NCI-H510A (cell line): Measurements from ENCODE around the gene AQP7.
A peak's percentile ranks its signal among the peaks of the same experiment; 100 is the strongest.
"Not testable (repeated sequence)": the region's sequence is repeated elsewhere in the genome, so short reads cannot be mapped to it uniquely, and the experiment has no call there.

Experiments used
- DNase-seq: peaks from one replicate; lab custom pipeline; 2025; lab: John Stamatoyannopoulos, UW

The AQP7 gene

DNA sequence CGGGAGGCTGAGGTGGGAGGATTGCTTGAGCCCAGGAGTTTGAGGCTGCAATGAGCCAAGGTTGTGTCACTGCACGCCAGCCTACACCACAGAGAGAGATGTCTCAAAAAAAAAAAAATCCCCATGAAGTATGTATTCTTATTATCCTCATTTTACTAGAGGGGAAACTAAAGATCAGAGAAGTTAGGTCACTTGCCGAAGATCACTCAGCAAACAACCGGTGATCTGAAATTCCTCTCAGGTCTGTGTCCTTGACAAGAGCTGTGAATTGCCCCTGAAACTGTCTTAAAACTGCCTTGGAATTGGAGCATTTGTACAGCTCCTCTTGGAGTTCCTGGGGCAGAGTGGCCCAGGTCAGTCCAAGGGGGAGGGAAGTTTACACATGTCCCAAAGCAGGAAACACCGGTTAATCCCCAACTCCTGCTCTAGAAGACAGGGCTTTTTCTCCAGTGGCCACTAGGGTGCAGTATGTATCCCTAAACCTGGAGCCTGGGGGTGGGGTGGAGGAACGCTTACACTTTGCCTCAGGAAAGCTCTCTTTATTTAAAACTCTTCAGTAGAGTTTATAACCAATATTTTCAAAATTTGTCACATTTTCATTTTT lies 27.6 kb downstream of the AQP7 start:
- DNase-seq = peak; percentile 24

DNA sequence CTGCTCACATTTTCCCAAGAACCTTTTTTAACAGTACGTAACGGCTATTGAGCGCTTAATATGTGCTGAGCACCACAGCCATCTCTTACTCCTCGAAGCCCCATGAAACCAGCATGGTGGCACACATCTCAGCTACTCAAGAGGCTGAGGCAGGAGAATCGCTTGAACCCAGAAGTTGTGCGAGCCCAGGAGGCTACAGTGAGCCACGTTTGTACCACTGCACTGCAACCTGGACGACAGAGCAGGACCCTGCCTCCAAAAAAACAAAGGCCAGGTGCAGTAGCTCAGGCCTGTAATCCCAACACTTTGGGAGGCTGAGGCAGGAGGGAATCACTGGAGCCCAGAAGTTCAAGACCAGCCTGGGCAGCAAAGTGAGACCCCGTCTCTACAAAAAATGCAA lies 28.2 kb downstream of the AQP7 start:
- no peak for DNase-seq

DNA sequence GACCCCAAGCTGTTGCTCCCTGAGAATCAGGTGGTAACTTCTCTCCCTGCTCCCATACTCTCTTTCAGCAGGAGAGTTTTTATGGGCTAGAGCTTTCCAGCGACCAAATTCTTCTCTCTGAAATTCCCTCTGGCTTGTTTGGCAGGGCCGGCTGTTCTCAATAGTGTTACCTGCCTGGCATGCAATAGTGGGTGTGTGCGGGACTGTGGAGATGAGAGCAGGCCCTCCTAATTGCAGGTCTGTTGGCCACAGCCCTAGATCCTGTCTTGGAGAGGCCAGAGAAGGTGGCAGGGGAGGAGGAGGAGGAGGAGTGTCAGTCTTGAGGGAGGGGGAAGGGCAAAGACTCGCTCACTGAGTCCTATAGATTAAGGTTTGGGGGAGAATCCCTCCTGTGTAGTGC lies 29.5 kb downstream of the AQP7 start:
- no peak for DNase-seq

DNA sequence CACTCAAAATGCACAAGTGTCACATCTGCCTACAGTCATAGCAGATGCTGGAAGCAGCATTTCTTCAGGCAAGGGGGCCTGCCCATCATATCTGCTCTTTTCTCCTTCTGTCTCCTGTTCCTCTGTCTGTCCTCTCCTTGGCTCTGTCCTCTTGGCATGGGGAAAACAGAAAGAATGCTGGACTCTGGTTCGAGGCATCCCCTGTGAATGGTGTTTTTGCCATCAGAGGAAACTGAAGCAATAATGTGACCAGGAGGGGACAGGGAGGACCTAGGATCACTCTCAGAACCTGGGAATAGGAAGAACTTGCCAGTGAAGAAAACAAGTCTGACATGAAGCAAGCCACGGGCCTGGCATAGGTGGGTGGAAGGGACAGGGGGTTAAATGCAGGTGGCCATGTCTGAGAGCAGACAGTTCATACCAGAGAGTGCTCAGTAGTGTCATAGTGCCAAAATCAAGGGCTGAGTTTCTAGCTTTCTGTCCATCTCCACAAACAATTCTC lies 35.3 kb downstream of the AQP7 start:
- DNase-seq = no peak

DNA sequence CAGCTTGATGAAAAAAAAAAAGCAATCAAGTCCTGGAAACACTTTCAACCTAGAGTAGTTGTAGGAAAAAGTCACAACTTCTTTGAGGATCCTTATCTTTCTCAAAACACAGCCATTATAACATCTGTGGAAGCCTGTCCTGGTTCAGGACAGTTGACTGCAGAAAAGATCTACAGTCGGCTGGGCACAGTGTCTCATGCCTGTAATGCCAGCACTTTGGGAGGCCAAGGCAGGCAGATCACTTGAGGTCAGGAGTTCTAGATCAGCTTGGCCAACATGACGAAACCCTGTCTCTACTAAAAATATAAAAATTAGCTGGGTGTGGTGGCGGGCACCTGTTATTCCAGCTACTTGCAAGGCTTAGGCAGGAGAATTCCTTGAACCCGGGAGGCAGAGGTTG lies 37.6 kb downstream of the AQP7 start:
- DNase-seq = not testable (repeated sequence)

DNA sequence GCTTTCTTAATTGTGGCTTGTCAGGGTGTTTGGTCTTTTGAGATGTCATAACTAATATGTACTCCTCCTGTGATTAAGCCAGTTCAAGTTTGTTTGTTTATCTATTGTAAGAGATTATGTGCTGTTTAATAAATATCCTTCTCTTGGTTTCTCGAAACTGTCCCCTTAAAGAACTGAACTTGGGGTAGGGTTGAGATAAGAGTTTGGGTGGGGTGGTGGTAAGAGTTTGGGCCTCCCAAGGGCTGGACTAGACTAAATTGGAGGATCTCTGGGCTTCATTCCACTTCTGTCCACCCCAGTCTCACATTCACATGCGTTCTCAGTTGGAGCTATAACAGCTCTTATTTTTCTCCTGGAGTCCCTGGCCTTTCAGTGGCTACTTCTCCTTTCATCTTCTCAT lies 38.2 kb downstream of the AQP7 start:
- no peak for DNase-seq

DNA sequence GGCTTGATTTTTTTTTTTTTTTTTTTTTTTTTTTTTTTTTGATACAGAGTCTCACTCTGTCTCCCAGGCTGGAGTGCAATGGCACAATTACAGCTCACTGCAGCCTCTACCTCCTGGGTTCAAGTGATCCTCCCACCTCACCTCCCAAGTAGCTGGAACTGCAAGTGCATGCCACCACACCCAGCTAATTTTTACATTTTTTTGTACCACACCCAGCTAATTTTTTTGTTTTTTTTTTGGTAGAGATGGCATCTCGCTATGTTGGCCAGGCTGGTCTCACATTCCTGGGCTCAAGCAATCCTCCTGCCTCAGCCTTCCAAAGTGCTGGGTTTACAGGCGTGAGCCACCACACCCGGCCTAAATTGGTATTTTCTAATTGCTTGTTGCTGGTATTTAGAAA lies 43.7 kb downstream of the AQP7 start:
- not testable (repeated sequence) for DNase-seq

DNA sequence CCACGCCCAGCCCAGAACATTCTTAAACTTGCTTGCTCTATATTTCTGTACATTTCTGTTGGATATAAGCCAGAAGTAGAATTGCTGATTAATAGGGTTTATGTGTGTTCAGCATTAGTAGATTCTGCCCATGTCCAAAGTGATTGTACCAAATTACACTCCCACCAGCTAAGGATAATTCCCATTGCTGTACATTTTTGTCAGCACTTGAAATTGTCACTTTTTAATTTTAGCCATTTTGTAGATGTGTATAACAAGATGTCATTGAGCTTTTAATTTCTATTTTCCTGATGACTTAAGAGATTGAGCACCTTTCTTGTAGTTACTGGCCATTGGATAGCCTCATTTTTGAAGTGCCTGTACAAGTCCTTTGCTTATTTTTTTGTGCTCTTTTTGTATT lies 46.4 kb downstream of the AQP7 start:
- no peak for DNase-seq

DNA sequence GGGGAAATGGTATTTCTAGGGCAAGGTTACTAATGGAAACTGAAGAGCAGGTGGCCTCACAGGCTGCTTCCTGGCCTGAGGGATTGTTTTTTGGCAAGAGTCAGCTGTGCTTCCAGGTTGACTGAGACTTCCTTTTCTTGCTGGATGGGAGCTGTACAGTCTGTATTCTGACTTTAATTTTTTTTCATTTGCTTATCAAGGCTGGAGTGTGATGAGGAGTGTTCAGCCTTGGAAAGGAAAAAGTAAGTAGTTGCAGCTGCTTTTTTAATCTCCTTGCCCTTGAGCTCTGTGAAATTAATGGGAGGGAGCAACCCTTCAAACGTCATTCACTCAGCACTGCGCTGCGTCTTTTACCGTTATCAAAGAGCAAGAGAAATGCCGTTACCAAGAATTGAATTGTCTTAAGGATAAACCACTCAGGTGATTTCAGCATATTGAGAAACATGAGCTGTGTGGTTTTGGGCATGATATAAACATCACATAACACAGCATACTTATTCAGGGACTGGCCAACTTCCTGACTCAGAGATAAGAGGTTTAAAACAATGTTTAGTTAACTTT lies 47.6 kb downstream of the AQP7 start:
- no peak for DNase-seq

DNA sequence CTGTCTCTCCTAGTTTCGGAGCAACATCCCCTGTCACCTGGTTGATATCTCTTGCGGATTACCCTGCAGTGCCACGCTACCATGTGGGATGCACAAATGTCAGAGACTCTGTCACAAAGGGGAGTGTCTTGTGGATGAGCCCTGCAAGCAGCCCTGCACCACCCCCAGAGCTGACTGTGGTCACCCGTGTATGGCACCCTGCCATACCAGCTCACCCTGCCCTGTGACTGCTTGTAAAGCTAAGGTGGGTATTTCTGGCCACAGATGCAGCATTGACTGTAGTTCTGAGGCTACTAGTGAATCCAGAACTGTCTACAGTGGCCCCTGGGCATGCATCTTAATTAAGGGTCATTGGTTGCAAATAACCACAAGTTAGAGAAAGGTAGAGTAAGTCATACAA lies 50.8 kb downstream of the AQP7 start:
- no peak for DNase-seq

DNA sequence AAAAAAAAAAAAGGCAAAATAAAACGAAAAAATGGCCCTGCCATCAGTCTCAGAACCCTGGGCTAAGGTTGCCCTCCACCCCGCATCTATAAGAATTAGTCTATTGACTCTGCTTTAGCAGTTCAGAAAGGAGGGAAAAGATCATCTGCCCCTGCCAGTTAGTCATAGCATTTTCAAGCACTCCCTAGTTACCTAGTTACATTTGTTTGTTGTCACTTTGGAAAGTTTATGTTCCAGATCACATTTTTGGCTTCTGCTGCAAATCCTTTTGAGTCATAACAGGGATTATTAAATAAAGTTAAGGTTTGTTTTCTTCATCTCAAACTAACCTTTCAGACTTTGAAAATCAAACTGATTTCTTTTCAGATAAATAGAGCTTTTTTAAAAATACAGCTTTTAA lies 52.1 kb downstream of the AQP7 start:
- DNase-seq = no peak

DNA sequence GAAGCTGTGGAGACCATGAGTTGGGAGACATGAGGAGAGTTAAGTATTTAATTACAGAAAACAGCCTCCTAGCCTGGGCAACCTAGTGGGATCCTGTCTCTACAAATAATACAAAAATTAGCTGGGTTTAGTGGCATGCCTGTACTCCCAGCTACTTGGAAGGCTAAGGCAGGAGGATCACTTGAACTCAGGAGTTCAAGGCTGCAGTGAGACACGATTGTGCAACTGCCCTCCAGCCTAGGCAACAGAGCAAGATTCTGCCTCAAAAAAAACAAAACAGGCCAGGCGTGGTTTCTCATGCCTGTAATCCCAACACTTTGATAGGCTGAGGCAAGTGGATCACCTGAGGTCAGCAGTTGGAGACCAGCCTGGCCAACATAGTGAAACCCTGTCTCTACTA lies 52.6 kb downstream of the AQP7 start:
- DNase-seq = no peak

DNA sequence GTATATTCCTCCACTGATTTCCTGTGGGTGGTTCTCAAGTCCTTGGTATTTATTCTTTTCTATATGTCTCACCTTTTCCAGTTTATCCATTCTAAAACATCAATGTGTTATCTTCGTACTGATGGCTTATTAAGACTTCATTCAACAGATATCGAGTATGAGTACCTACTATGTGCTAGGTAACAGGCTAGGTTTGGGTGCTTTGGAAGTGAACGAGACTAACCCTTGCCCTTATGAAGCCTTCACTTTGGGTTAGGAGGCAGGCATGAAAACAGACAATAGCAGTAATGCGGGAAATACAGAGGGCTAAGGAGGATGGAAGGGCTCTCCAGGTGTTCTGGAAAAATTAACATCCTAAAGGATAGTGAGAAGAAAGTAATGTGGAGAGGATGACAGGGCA lies 53.4 kb downstream of the AQP7 start:
- DNase-seq = no peak

DNA sequence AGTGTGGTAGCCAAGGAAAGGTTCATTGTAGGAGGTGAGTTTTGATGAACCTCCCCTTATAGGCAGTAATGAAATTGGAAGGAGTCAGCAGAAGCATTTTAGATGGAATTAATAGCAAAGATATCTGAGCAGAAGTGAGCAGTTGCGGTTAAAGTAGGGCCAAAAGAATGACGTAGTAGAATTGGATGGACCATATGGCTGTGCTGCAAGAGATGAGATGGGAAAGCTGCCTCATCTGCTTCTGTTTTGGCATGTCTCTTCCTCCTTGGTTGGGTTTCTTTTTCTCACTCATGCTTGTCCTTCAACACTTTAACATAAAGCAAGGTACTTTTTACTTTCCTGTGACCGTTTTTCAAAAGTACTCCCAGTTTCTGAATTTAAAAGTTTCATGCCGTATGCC lies 55.8 kb downstream of the AQP7 start:
- DNase-seq = no peak

DNA sequence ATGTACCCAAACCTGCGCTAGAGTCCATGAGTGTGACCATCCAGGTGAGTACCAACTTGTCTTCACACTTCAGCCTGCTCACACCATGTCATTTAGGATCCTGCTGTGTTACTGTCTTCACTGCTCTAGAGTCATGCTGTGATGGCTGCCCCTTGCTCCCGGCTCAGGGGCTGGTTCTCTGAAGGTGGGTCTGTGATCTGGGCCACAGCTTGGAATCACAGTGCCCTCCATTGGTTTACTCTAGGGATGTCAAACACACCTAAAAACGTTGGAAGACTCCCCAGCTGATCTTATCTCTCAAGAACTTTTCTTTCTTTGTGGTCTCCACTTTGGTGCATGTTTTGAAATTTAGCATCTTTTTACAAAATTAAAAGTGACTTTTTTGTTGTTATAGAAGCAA lies 58.2 kb downstream of the AQP7 start:
- no peak for DNase-seq

DNA sequence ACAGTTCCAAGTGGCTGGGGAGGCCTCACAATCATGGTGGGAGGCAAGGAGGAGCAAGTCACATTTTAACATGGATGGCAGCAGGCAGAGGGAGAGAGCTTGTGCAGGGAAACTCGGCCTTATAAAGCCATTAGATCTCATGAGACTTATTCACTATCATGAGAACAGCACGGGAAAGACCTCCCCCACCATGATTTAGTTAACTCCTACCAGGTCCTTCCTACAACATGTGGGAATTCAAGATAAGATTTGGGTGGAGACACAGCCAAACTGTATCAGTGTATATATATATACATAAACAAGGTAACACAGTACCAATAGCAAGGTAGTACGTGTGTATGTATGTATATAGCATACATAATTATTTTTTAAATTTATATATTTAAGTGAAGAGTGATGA lies 61.2 kb downstream of the AQP7 start:
- no peak for DNase-seq

DNA sequence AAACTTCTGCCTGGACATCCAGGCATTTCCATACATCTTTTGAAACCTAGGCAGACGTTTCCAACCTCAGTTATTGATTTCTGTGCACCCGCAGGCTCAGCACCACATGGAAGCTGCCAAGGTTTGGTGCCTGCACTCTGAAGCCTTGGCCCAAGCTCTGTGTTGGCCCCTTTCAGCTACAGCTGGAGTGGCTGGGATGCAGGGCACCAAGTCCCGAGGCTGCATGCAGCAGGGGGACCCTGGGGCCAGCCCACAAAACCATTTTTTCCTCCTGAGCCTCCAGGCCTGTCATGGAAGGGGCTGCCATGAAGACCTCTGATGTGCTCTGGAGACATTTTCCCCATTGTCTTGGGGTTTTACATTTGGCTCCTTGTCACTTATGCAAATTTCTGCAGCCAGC lies 62.2 kb downstream of the AQP7 start:
- no peak for DNase-seq
